NCI-H774 (cell line): ENCODE data around the gene SHH.
A peak's percentile ranks its signal among the peaks of the same experiment; 100 is the strongest.

Experiments
- DNase-seq: peaks from one replicate; lab custom pipeline; 2025; lab: John Stamatoyannopoulos, UW

Gene SHH

DNA sequence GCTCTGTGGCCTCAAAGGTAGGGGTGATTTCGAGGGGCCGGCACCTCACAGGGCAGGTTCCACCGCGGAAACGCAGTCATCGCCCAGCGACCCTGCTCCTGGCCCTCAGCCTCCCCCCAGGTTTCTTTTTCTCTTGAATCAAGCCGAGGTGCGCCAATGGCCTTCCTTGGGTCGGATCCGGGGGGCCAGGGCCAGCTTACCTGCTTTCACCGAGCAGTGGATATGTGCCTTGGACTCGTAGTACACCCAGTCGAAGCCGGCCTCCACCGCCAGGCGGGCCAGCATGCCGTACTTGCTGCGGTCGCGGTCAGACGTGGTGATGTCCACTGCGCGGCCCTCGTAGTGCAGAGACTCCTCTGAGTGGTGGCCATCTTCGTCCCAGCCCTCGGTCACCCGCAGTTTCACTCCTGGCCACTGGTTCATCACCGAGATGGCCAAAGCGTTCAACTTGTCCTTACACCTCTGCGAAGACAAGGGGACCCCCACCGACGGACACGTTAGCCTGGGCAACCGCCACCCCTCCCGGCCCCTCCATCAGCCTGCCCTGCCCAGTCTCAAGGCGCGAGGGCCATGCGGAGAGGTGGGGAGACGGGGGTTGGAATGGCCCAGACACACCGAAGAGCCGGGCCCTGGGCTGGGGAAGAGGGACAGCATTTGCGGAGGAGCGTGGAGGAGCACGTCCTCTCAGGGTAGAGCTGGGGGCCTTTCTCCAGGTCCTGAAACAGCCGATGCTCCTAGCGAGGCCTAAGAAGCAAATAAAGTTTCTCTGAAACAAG, 6.0 kb downstream of the SHH start:
- DNase-seq: no peak

DNA sequence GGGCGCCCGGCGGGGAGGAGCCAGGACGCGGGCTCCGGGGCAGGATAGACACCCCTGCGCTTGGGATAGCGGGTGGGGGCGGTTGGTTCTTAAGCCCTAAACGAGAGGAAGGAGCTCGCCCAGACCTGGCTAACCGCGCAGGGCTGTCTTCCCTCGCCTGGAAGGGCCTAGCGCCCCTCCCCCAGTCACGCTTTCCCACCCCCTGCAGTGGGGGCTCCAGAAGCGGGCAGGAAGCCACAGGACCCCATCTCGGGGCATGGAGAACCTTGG, 6.5 kb downstream of the SHH start:
- no peak for DNase-seq

DNA sequence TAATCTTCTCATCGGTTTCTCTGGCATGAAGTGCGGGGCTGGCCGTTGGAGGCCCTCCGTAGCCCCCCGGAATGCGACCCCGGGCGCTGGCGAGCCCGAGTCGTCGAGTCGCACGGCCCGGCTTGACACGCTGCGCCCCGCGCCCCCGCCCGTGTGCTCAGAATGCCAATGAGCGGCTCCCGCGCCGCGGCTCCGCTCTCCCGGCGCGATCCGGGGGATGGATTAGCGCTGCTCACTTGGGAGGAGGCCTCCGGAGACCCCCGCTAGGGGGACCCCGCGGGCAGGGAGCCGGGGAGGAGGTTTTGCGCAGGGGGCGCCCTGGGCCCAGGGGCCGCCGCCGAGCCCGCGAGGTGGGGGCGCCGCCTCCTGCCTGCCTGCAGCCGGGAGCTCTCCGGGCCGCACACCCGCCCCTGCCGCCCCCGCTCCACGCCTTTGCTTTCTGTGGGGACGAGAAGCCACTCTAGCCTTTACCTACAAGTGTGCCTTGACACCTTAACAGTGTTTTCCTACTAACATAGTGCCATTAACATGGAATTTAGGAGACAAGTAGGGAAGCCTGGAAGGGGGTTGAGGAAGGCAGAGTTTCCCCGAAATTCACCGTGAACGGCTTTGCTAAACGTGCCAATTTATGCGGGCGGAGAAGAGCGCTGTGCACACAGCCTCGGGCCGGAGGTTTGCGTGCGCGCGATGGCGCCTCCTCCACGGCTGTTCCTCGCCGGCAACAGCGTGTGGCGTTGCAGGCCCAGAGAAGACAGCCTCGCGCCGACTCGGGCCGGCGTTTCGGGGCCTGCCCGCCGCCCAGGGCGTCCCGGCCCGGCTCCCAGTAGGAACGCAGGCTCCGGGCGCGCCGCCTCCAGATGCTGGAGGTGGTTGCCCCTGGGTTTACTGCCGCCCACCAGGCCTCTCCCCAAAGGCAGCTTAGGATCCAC, 7.1 kb downstream of the SHH start:
- peak; percentile 38 for DNase-seq

DNA sequence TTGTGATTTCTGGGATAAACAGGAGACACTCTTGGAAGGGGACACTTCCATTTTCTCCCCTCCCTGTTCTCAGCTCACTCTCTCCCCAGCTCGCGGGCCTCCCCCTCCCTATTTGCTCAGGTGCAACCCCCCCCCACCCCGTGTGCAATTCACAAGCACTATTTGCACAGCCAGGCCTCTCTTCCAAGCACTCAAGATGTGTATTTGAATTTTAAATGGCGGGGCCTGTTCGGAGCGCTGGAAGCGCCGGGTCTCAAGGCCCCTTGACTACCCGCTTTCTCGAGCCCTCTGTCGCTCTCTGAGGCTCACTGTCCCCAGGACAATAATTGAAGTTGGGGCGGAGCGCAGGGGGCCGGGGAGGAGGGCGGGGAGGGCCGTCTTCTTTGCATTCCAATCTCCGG, 7.8 kb downstream of the SHH start:
- DNase-seq: peak; percentile 7

DNA sequence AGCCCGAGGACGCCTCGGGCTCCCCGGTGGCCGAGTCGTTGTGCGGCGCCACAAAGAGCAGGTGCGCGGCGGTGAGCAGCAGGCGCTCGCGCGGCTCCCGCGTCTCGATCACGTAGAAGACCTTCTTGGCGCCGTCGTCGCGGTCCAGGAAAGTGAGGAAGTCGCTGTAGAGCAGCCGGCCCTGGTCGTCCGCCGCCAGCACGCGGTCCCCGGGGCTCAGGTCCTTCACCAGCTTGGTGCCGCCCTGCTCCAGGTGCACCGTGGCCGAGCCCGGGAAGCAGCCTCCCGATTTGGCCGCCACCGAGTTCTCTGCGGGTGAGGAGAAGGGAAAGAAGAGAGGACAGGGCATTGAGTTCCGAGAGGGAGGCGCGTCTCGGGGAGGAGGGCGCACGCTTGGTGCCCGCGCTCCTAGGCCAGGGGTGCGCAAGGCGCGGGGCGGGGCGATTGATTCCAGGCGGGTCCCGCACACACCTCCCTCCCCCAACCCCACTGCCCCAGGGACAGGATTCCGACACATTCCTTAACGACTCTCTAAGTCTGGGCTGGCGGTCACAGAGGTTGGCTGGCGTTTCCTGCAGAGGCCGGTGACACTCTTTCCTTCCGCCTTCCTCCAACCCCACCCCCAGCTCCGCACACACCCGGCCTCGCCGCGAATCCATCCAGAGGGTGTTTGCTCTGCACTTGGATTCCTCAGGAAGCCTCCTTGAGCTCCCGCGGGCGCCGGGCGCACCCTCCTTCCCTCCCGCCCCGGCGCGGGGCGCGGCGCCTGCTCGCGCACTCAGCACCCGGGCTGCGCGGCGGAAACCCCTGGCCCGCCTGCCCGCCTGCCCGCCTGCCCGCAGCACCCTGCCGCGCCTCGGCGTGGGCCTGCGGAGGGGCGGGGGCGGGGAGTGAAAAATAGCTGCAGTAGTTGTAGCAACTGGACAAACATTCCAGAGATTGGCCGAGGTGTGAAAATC, 8.6 kb downstream of the SHH start:
- no peak for DNase-seq

DNA sequence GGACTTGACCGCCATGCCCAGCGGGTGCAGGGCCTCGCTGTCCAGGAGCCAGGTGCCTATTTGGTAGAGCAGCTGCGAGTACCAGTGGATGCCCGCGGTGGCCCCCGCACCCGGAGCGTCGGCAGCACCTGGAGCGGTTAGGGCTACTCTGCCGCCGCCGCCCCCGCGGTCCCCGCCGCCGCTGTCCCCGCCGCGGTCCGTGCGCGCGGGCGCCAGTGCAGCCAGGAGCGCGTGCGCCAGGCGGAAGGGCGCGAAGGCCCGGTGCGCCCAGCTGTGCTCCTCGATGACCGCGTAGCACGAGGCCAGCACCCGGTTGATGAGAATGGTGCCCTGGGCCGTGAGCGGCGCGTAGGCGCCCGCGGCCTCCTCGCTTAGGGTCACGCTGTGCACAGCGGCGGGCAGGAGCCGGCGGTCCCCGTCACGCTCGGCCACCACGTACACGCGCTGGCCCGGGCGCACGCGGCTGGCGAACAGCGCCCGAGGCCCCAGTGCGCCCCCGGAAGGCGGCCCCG, 9.3 kb downstream of the SHH start:
- no peak for DNase-seq

DNA sequence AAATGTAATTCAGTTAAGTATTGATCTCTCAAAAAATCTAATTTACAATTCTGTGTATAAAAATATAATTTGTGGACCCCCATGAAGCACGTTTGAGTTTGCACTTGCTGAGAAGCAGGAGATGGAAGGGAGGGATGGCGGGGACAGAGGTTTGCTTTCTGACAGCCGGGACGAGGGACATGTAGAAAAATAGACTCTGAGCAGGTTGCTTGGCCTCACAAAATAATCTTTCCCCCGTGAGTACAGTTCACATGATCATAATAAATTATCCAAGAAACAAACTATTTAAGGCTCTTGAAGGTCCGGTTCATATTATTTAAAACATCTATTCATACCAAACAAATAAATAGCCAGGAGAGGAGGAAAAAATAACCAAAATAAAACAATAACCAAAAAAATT, 10.0 kb downstream of the SHH start:
- no peak for DNase-seq

DNA sequence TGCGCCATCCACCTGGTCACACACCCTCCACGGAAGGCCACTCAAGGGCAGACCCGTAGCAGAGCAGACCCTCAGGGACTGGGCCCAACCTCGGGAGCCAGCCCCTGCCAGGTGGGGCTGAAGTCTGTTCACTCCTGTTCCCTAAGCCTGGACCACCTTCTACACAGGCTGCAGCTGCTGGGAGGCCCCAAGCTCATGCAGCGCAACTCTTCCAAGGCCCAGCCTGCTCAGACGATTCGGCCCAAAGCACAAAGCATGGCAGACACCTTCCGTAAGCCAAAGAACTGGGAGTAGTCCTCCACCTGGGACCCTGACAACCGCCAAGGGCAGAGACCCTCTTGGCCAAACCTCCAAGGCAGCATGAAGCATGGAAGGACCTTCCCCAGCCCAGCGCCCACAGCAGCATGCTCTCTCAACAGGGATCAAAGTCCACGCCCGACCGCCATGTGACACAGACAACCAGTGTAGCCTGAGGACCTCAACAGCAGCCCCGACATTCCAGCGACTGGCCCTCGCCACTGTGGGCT, 11.5 kb downstream of the SHH start:
- DNase-seq: no peak

DNA sequence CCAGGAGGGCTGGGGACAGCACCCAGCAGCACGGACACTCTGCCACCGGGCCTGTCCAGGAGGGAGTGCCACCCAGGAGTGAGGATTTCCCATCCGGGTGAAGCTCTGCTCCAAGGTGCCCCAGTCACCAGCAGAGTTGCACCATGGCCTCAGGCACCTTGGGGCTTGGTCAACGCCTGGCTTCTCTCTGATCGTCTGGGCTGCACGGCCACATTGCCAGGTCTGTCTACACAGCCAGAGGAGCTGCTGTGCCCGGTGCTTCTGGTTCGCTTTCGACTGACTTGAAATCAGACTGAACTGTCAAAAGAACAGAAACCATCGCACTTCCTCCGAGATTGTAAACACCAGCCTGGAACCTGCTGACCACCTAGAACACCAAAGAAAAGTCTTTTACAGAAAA, 12.0 kb downstream of the SHH start:
- no peak for DNase-seq

DNA sequence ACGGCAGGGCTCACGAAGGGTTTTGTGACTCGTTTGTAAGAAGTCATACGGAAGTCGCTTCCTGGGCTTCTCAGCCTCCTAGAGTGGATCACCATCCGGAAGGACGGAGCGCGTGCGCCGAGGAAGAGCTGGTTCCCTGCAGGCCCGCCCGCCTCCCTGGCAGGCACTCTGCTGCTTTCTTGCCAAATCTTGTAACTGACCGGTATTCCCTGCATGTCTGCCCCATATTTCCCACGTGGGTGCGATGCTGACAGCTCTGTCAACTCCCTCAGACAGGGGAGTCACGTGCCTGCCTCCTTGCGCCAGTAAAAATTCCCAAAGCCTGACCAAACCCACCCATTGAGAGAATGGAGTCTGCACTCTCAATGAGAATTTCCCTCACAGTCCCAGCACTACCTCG, 12.7 kb downstream of the SHH start:
- no peak for DNase-seq

DNA sequence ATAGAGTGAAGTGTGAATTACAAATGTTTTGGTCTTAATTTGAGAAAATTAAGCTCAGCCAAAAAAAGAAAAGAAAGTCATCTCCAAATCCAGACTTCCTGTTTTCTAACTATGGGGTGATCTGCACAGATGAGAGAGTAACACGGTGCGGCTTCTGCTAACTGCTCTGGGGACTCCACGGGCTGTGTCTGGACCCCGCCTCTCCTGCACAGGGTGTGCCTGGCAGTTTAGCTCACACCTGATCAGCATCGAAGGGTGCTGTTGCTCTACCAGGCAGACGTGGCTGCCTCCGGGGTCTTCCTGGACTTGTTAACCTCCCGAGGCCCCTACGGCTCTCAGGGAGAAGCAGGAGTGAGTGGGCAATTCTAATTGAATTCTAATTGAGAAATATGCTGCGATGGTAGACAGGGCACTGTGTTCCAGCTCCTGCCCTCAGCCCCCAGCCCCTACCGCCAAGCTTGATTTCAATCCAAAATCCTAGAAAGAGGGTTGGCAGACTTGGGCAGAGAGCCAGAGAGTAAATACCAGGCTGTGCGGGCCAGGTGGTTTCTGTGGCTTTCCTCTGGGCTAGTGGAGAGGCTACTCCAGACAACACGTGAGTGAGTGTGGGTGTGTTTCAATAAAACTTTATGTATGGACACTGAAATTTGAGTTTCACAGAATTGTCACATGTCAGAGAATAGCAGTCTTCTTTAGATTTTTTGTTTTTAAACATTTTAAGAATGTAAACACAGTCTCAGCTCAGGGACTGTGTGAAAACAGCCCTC, 13.4 kb downstream of the SHH start:
- peak; percentile 21 for DNase-seq

DNA sequence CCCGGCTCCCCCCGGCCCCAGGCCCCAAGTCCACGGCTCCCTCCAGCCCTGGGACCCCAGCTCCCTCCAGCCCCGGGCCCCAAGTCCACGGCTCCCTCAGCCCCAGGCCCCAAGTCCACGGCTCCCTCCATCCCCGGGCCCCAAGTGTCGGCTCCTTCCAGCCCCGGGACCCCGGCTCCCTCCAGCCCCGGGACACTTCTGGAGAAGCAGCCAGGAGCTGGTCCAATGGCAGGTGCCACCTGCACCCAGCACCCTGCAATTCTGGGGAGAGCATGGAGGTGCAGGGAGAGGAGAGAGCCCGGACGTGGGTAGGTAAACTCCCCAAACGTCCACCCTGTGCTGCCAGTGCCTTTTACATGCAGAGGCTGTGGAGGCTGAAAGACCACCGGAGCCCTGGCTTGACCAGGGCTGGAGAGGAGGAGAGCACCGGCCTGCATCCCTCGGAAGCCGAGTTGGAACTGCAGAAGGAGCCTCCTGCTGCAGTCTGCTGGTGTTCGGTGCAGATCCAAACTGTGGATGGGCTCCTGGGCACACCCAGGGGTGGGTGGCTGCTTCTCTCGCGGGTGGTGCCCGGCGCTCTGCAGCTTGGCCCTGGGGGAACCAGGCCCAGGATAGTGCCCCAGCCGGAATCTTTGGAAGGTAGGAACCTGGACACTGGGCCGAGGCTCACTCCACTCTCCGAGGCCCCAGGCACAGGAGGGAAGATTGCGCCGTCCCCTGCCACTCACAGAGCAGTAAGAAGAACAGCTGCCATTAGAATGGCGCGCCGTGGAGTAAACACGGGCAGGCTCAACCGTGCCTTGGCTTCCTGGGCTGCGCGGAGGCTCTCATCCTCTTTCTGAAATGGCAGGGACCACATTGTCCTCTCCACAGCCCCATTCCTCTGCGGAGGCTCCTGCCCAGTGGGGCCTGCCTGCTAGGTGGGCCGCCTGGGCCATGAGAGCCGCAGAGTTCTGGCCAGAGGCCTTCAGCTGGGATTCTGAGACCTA, 14.7 kb downstream of the SHH start:
- DNase-seq: no peak

DNA sequence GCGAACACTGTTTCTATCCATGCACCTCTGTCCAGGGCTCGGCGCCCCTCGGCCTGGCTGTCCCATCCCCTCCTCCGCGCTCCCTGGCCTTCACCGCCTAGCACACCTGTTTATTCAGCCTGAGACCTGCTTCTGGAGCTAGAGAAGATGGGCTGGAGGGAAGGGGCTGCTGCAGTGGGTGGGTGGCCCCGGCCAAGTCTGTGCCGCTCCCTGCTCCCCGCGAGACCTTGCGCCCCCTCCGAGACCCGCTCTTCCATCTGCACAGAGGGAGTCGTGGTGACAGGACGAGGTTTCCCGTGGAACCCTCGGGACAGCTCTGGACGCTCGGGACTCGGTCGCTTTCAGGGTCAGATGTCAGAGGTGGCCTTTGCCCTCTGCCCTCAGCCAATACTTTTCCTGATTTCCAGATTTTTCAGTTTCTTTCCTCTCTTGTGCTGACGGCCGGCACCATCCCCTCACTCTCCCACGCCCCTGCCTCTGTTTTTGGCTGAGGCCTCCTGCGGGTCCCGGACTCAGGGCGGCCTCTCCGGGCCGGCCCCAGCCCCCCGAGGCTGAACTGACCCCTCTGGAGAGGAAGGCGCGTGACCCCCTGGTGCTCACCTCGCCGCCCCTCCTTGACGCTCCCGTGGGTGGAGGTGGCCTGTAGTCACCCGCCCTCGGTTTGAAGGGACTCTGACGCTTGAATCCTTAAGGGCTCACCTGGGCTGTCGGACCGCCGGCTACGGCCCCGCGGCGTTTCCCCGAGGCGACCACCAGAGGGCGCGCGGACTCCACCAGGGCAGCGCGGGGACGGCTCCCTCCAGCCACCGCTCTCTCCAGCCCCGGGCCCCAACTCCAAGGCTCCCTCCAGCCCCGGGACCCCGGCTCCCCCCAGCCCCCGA, 15.6 kb downstream of the SHH start:
- peak; percentile 18 for DNase-seq

DNA sequence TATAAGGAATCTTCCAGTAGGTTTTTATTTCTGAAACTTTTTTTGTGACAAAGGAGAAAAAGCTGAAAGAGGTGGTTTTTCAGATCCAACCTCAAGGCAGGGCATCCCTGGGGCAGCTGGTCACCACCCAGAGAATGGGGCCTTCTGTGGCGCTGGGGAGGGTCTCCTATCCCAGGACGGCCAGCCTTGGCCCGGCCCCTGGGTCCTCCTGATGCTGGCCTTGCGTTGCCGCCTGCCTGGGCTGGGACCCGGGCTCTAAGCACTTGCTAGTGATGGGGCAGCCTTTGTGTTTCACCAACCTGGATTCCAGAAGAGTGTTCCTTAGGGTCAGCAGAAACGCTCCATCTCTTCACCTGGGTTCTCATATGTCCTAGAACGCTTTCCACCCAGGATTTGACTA, 16.3 kb downstream of the SHH start:
- no peak for DNase-seq

DNA sequence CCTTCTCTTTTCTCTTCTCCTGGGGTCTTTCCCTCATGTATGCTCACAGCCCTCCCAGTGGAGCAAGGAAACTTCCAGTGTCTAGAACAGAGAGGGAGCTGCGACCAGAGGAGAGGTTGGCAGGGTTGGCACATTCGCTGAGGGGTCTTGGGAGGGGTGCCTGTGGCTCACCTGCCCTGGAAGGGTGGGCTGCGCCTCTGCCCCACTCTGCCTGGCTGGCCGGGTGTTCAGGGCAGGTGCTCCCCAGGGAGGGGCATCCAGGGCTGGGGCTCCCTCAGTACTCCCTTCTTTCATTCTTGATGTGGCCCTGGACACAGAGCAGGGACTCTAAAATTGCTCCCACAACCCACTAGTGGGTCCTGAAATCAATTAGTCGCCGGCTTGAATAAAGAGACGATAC, 16.9 kb downstream of the SHH start:
- DNase-seq: no peak

DNA sequence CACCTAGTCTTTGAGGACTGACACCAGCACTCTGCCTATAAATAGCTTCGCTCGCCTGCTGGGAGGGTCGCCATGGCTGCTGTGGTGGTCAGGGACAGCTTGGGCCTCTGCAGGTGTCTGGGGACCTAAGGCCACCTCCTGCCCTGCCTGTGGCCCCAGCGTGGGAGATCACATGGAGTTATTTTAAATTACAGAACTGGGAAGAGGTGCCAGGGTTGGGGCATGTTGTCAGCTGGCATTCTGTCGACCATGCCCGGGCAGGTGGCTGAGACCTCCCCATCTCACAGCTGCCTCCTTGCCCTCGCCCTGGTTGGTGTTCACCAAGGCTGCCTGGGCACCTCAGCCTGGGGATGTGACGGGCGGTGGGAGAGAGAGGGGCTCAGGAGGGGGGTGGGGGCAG, 18.1 kb downstream of the SHH start:
- no peak for DNase-seq

DNA sequence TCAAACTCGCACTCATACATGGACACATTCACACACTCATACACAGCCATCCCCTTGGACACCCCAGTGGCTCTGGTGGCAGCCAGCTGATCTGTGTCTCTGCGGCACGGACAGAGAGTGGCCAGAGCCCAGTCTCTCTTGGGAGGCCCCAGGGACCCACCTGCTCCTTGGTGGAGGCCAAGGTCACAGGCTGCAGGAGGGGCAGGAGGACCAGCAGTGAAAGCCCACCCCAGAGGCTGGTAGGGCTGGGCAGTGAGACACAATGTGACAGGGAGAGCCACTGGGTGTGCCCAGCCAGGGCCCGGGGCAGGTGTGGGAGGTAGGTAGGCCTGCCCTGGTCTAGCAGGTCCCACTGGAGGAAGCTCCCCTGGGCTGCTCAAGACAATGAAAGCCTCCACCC, 18.5 kb downstream of the SHH start:
- DNase-seq: no peak

DNA sequence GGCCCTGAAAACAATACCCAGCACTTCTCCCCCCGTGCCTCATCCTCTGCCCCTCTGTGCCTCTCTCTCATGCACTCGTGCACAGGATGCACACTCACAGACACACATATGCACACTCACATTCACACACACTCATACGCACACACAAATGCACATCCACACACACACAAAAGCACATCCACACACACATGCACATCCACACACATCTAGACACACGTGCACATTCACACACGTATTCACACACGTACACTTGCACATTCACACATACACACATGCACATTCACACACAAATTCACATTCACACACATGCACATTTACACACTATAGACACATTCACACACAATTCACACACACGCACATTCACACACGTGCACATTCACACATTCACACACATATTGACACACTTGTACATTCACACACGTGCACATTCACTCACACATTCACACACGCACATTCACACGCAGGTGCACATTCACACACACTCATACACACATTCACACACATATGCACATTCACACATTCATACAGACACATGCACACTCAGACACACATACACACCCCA, 19.2 kb downstream of the SHH start:
- no peak for DNase-seq
